Neural progenitor cell (in vitro differentiated cells): Measurements from ENCODE around the gene CEP44. TPM values are rescaled to one million over a fixed set of nuclear protein-coding genes. Genes with fewer than 3 reads are reported as not detected.
"Not testable (repeated sequence)": the region's sequence is repeated elsewhere in the genome, so short reads cannot be mapped to it uniquely, and the experiment has no call there.

ENCODE experiments used
- DNase-seq: peaks from one replicate; pipeline ENCODE4 v3.0.0-alpha.2; 2016; ENCODE audit warnings: low spot score
- H2AFZ ChIP-seq: fragments of 200-600 bp; sonication (generic); replicated peaks from 2 replicates; pipeline ENCODE4 v1.6.1; 2016; ENCODE audit warnings: antibody characterized with exemption
- H3F3A ChIP-seq: fragments of 200-600 bp; sonication (generic); 2 replicates; pipeline ENCODE4 v1.6.1; 2016; ENCODE audit warnings: antibody characterized with exemption, low read depth
- H3K27ac ChIP-seq: fragments of 200-600 bp; sonication (generic); 2 replicates; pipeline ENCODE4 v1.5.1; 2016; ENCODE audit warnings: mild to moderate bottlenecking
- H3K27me3 ChIP-seq: fragments of 200-600 bp; sonication (generic); 2 replicates; pipeline ENCODE4 v1.6.1; 2016; ENCODE audit warnings: mild to moderate bottlenecking, moderate library complexity
- H3K36me3 ChIP-seq: fragments of 200-600 bp; sonication (generic); 2 replicates; pipeline ENCODE4 v1.5.1; 2016
- H3K4me1 ChIP-seq: fragments of 200-600 bp; sonication (generic); 2 replicates; pipeline ENCODE4 v1.6.1; 2016; ENCODE audit warnings: mixed run types
- H3K4me2 ChIP-seq: fragments of 200-600 bp; sonication (generic); 2 replicates; pipeline ENCODE4 v1.6.1; 2016
- H3K4me3 ChIP-seq: fragments of 200-600 bp; sonication (generic); 2 replicates; pipeline ENCODE4 v1.5.1; 2016
- H3K79me2 ChIP-seq: fragments of 200-600 bp; sonication (generic); 2 replicates; pipeline ENCODE4 v1.6.1; 2016; ENCODE audit warnings: low read depth
- H3K9ac ChIP-seq: fragments of 200-600 bp; sonication (generic); 2 replicates; pipeline ENCODE4 v1.6.1; 2016
- H3K9me3 ChIP-seq: fragments of 200-600 bp; sonication (generic); 2 replicates; pipeline ENCODE4 v1.5.1; 2016; ENCODE audit warnings: low read depth
- H4K20me1 ChIP-seq: fragments of 200-600 bp; sonication (generic); 2 replicates; pipeline ENCODE4 v1.6.1; 2016; ENCODE audit warnings: low read depth
- H3K27ac Mint-ChIP-seq: 3 replicates; pipeline ENCODE4 v1.8.0; 2021; ENCODE audit warnings: mixed read lengths
- H3K27me3 Mint-ChIP-seq: 2 replicates; pipeline ENCODE4 v1.8.0; 2022; ENCODE audit warnings: low read depth, mild to moderate bottlenecking, inconsistent platforms, moderate library complexity, mixed read lengths; ENCODE audit not compliant: insufficient read depth
- H3K36me3 Mint-ChIP-seq: 3 replicates; pipeline ENCODE4 v1.8.0; 2021; ENCODE audit warnings: mixed read lengths
- H3K4me1 Mint-ChIP-seq: 3 replicates; pipeline ENCODE4 v1.8.0; 2021; ENCODE audit warnings: mixed read lengths
- H3K4me3 Mint-ChIP-seq: 3 replicates; pipeline ENCODE4 v1.8.0; 2021; ENCODE audit warnings: mild to moderate bottlenecking, moderate library complexity, mixed read lengths
- H3K9me3 Mint-ChIP-seq: 3 replicates; pipeline ENCODE4 v1.8.0; 2020; ENCODE audit warnings: mixed read lengths
- EZH2 ChIP-seq: fragments of 200-600 bp; sonication (generic); IDR thresholded peaks from 2 replicates; pipeline ENCODE4 v1.6.1; 2017; ENCODE audit warnings: antibody characterized with exemption, mild to moderate bottlenecking, moderate library complexity
- EZH2phosphoT487 ChIP-seq: fragments of 200-600 bp; sonication (generic); IDR thresholded peaks from 2 replicates; pipeline ENCODE4 v1.6.1; 2017; ENCODE audit warnings: antibody characterized with exemption
- total RNA-seq: library from RNA; depleted of rRNA; stranded (reverse); fragments of >200 nt; gene quantifications from 2 replicates; pipeline ENCODE4 v1.2.3, GENCODE V29; 2015; ENCODE audit warnings: low replicate concordance
- TF ChIP-seq, protein P1 (sequence below): fragments of 200-600 bp; sonication (generic); IDR thresholded peaks from 2 replicates; pipeline ENCODE4 v1.5.1; 2017; ENCODE audit warnings: antibody characterized with exemption, mild to moderate bottlenecking

CEP44 gene
- total RNA-seq, 1 donor from 2014 or later = 76.1 TPM

DNA sequence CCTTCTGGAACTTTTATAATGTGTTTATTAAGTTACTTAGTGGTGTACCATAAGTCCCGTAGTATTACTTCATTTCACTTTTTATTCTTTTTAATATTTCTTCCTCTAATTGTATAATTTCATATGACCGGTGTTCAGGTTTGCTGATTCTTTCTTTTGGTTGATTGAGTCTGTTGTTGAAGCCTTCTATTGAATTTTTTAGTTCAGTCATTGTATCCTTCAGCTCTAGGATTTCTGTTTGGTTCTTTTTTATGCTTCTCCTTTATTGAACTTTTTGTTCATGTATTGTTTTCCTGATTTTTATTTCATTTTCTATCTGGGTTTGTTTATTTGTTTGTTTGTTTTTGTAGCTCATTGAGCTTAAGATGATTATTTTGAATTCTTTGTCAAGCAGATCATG lies 8.8 kb downstream of the CEP44 start:
- H3K4me3 ChIP-seq = no peak overlapping the region
- H3K27me3 ChIP-seq = no peaks in the 10 kb centered on the region
- no peak overlapping the region for H3K27ac Mint-ChIP-seq
- H3K9me3 Mint-ChIP-seq = peaks cover 46% of the 10 kb centered on the region
- H3K36me3 ChIP-seq = peaks cover 20% of the 10 kb centered on the region
- no peak overlapping the region for H2AFZ ChIP-seq
- no peak overlapping the region for H3K4me3 Mint-ChIP-seq
- H3K27ac ChIP-seq = no peak overlapping the region
- peaks cover 47% of the 10 kb centered on the region for H3K36me3 Mint-ChIP-seq
- H3K79me2 ChIP-seq = peaks cover 80% of the 10 kb centered on the region
- no peak overlapping the region for H3K9ac ChIP-seq
- H3F3A ChIP-seq = no peaks in the 10 kb centered on the region
- no peaks in the 10 kb centered on the region for H3K4me1 Mint-ChIP-seq
- DNase-seq = no peak
- no peaks in the 10 kb centered on the region for H4K20me1 ChIP-seq
- TF ChIP-seq EZH2 (no peak), EZH2phosphoT487 (no peak)
- TF ChIP-seq, protein P1, sequence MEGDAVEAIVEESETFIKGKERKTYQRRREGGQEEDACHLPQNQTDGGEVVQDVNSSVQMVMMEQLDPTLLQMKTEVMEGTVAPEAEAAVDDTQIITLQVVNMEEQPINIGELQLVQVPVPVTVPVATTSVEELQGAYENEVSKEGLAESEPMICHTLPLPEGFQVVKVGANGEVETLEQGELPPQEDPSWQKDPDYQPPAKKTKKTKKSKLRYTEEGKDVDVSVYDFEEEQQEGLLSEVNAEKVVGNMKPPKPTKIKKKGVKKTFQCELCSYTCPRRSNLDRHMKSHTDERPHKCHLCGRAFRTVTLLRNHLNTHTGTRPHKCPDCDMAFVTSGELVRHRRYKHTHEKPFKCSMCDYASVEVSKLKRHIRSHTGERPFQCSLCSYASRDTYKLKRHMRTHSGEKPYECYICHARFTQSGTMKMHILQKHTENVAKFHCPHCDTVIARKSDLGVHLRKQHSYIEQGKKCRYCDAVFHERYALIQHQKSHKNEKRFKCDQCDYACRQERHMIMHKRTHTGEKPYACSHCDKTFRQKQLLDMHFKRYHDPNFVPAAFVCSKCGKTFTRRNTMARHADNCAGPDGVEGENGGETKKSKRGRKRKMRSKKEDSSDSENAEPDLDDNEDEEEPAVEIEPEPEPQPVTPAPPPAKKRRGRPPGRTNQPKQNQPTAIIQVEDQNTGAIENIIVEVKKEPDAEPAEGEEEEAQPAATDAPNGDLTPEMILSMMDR = no peak
- no peaks in the 10 kb centered on the region for H3K27me3 Mint-ChIP-seq
- peaks cover 9% of the 10 kb centered on the region for H3K9me3 ChIP-seq
- H3K4me1 ChIP-seq = no peaks in the 10 kb centered on the region
- H3K4me2 ChIP-seq = no peak overlapping the region

DNA sequence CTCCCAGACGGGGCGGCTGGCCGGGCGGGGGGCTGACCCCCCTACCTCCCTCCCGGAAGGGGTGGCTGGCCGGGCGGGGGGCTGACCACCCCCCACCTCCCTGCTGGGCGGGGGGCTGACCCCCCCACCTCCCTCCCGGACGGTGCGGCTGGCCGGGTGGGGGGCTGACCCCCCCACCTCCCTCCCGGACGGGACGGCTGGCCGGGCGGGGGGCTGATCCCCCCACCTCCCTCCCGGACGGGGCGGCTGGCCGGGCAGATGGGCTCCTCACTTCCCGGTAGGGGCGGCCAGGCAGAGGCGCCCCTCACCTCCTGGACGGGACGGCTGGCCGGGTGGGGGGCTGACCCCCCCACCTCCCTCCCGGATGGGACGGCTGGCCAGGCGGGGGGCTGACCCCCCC lies 10.9 kb downstream of the CEP44 start:
- not testable (repeated sequence) for H3K27ac Mint-ChIP-seq

DNA sequence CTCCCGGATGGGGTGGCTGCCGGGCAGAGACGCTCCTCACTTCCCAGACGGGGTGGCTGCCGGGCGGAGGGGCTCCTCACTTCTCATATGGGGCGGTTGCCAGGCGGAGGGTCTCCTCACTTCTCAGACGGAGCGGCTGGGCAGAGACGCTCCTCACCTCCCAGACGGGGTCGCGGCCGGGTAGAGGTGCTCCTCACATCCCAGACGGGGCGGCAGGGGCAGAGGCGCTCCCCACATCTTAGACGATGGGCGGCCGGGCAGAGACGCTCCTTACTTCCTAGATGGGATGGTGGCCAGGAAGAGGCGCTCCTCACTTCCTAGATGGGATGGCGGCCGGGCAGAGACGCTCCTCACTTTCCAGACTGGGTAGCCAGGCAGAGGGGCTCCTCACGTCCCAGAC lies 11.4 kb downstream of the CEP44 start:
- not testable (repeated sequence) for H3K27me3 ChIP-seq, H4K20me1 ChIP-seq, H3F3A ChIP-seq, H3K4me1 Mint-ChIP-seq, H3K9me3 ChIP-seq, H3K27me3 Mint-ChIP-seq, DNase-seq, H3K27ac Mint-ChIP-seq, H3K4me3 Mint-ChIP-seq, H3K4me2 ChIP-seq, H3K9ac ChIP-seq, H3K27ac ChIP-seq, H3K4me1 ChIP-seq, H2AFZ ChIP-seq, H3K4me3 ChIP-seq
- Mint-ChIP-seq H3K9me3 (peaks cover 44% of the 10 kb centered on the region), H3K36me3 (peaks cover 41% of the 10 kb centered on the region)
- peaks cover 20% of the 10 kb centered on the region for H3K36me3 ChIP-seq
- peaks cover 57% of the 10 kb centered on the region for H3K79me2 ChIP-seq

More for the DNA sequence above, 10.9 kb downstream of the CEP44 start:
- H3F3A ChIP-seq, H3K4me2 ChIP-seq, H3K4me1 Mint-ChIP-seq, H3K27me3 ChIP-seq, H2AFZ ChIP-seq, H4K20me1 ChIP-seq, H3K4me3 ChIP-seq, DNase-seq, H3K9me3 ChIP-seq, H3K9ac ChIP-seq, H3K27ac ChIP-seq, H3K4me3 Mint-ChIP-seq, H3K4me1 ChIP-seq, H3K27me3 Mint-ChIP-seq: not testable (repeated sequence)
- peaks cover 46% of the 10 kb centered on the region for H3K9me3 Mint-ChIP-seq
- Histone ChIP-seq H3K79me2 (peaks cover 62% of the 10 kb centered on the region), H3K36me3 (peaks cover 20% of the 10 kb centered on the region)
- H3K36me3 Mint-ChIP-seq = peaks cover 42% of the 10 kb centered on the region

DNA sequence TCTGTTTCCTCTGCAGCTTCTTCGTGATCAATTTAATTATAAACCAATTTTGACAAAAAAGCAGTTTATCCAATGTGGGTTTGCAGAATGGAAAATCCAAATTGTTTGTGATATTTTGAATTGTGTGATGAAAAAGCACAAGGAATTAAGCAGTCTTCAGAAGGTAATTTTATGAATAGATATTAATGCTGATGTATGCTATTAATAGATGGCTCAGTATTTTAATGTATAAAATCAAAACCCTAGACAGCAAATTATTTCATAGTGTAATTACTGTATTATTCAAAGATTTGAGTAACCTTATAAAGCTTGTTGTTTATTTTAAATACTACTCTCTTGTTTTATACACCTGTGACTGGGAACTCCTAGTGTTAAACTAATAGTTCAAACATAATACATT lies 20.0 kb downstream of the CEP44 start:
- H3K4me2 ChIP-seq = no peak overlapping the region
- peaks cover 9% of the 10 kb centered on the region for H3K36me3 ChIP-seq
- H3K9ac ChIP-seq = no peak overlapping the region
- H3K79me2 ChIP-seq = no peaks in the 10 kb centered on the region
- no peak overlapping the region for H3K4me3 ChIP-seq
- no peak overlapping the region for H2AFZ ChIP-seq
- H4K20me1 ChIP-seq = no peaks in the 10 kb centered on the region
- no peaks in the 10 kb centered on the region for H3K4me1 Mint-ChIP-seq
- H3K27me3 ChIP-seq = no peaks in the 10 kb centered on the region
- no peaks in the 10 kb centered on the region for H3K9me3 ChIP-seq
- H3K27ac ChIP-seq = no peak overlapping the region
- H3F3A ChIP-seq = no peaks in the 10 kb centered on the region
- H3K4me1 ChIP-seq = no peaks in the 10 kb centered on the region
- no peak overlapping the region for H3K4me3 Mint-ChIP-seq
- no peak for DNase-seq
- H3K27me3 Mint-ChIP-seq = no peaks in the 10 kb centered on the region
- TF ChIP-seq EZH2phosphoT487 (no peak), EZH2 (no peak)
- TF ChIP-seq, protein P1 = no peak
- no peaks in the 10 kb centered on the region for H3K9me3 Mint-ChIP-seq
- no peak overlapping the region for H3K27ac Mint-ChIP-seq
- H3K36me3 Mint-ChIP-seq = peaks cover 17% of the 10 kb centered on the region
